MCF 10A (cell line): ENCODE measurements around the gene ELAVL2. TPM values are rescaled to one million over a fixed set of nuclear protein-coding genes. Genes with fewer than 3 reads are reported as not detected.

Experiments used
- BruUV-seq: library from RNA; stranded (reverse); fragments of 400-500 nt; replicated peaks from 2 replicates; lab custom pipeline; 2021; lab: Mats Ljungman, UMichigan
- CTCF ChIA-PET: fragments of 300-600 bp; sonication (Branson Sonifier 250); formaldehyde crosslinking; extraction: SDS; loops from one replicate; lab custom pipeline; 2021; ENCODE audit warnings: antibody characterized with exemption, inconsistent platforms; lab: Yijun Ruan, JAX
- POLR2A ChIA-PET: fragments of 300-600, 350-650 bp; sonication (Branson Sonifier 250); formaldehyde crosslinking; extraction: SDS; loops from one replicate; lab custom pipeline; 2020; ENCODE audit warnings: antibody characterized with exemption, inconsistent platforms; lab: Yijun Ruan, JAX
- DNase-seq: peaks from one replicate; pipeline ENCODE4 v3.0.0-alpha.2; 2018; ENCODE audit not compliant: unreplicated experiment
- H3K27ac Mint-ChIP-seq: one replicate; pipeline ENCODE4 v1.8.0; 2022; ENCODE audit warnings: mild to moderate bottlenecking, low read depth, mixed read lengths; ENCODE audit not compliant: unreplicated experiment
- H3K27me3 Mint-ChIP-seq: one replicate; pipeline ENCODE4 v1.8.0; 2022; ENCODE audit warnings: mixed read lengths; ENCODE audit not compliant: insufficient read depth, unreplicated experiment
- H3K36me3 Mint-ChIP-seq: one replicate; pipeline ENCODE4 v1.8.0; 2022; ENCODE audit warnings: mild to moderate bottlenecking, moderate library complexity, mixed read lengths; ENCODE audit not compliant: insufficient read depth, unreplicated experiment
- H3K4me1 Mint-ChIP-seq: one replicate; pipeline ENCODE4 v1.8.0; 2022; ENCODE audit warnings: mixed read lengths; ENCODE audit not compliant: insufficient read depth, unreplicated experiment
- H3K4me3 Mint-ChIP-seq: one replicate; pipeline ENCODE4 v1.8.0; 2022; ENCODE audit warnings: mild to moderate bottlenecking, moderate library complexity, mixed read lengths; ENCODE audit not compliant: unreplicated experiment
- H3K9me3 Mint-ChIP-seq: one replicate; pipeline ENCODE4 v1.8.0; 2022; ENCODE audit warnings: mixed read lengths; ENCODE audit not compliant: unreplicated experiment
- CTCF ChIP-seq: fragments of 200-600 bp; IDR thresholded peaks from one replicate; pipeline ENCODE4 v1.8.0; 2022; ENCODE audit warnings: antibody characterized with exemption, mild to moderate bottlenecking; ENCODE audit not compliant: unreplicated experiment
- intact Hi-C: fragments of 100-400 bp; cut with micrococcal nuclease; formaldehyde crosslinking; loops from 2 replicates; pipeline ENCODE4 v1.14.1; 2022
- total RNA-seq: library from RNA; stranded (reverse); gene quantifications from 2 replicates; pipeline ENCODE4 v1.2.3, GENCODE V29; 2022

Gene ELAVL2
- total RNA-seq, 1 experiment from 2014 or later = 6.0 TPM

- no peak for TF ChIP-seq CTCF
- CTCF ChIA-PET = interaction anchor here (0.7 kb wide), 1 partner anchor 21 kb away, joined by 3 read pairs; no protein-coding TSS in a partner anchor
- POLR2A ChIA-PET = interaction anchor here (0.6 kb wide), 1 partner anchor 75 kb away, joined by 3 read pairs; the partner anchor contains the start of gene ELAVL2
- H3K27ac Mint-ChIP-seq = no peak overlapping the region
- H3K4me1 Mint-ChIP-seq = peaks cover 17% of the 10 kb centered on the region
- no peaks in the 10 kb centered on the region for H3K36me3 Mint-ChIP-seq
- no peak overlapping the region for H3K4me3 Mint-ChIP-seq
- no peaks in the 10 kb centered on the region for H3K9me3 Mint-ChIP-seq
- no peak for DNase-seq
- intact Hi-C loops = no loop called here
- BruUV-seq = no TSS peak
- no peaks in the 10 kb centered on the region for H3K27me3 Mint-ChIP-seq
Observed at GRCh38 chr9:23750808-23751207, 75.2 kb downstream of the ELAVL2 start.

- DNase-seq = no peak
- POLR2A ChIA-PET = interaction anchor here (0.9 kb wide), 1 partner anchor 25 kb away, joined by 4 read pairs; no protein-coding TSS in a partner anchor
- peak overlapping the region; percentile 57 for H3K4me3 Mint-ChIP-seq
- peak overlapping the region; percentile 57 for H3K27ac Mint-ChIP-seq
- peaks cover 15% of the 10 kb centered on the region for H3K4me1 Mint-ChIP-seq
- no peak for TF ChIP-seq CTCF
- no peaks in the 10 kb centered on the region for H3K27me3 Mint-ChIP-seq
- intact Hi-C loops = no loop called here
- no peaks in the 10 kb centered on the region for H3K9me3 Mint-ChIP-seq
- CTCF ChIA-PET = no interaction called here
- H3K36me3 Mint-ChIP-seq = no peaks in the 10 kb centered on the region
- BruUV-seq = no TSS peak
Observed at GRCh38 chr9:23747088-23748075, 78.7 kb downstream of the ELAVL2 start.

GRCh38 chr9:23746317-23746716 lies 79.7 kb downstream of the ELAVL2 start:
- no peak overlapping the region for H3K4me3 Mint-ChIP-seq
- no peak overlapping the region for H3K27ac Mint-ChIP-seq
- no peak for DNase-seq
- POLR2A ChIA-PET = interaction anchor here (1.0 kb wide), 1 partner anchor 26 kb away, joined by 3 read pairs; no protein-coding TSS in a partner anchor
- intact Hi-C loops = no loop called here
- CTCF ChIA-PET = no interaction called here
- no peaks in the 10 kb centered on the region for H3K27me3 Mint-ChIP-seq
- H3K4me1 Mint-ChIP-seq = peaks cover 15% of the 10 kb centered on the region
- H3K9me3 Mint-ChIP-seq = no peaks in the 10 kb centered on the region
- BruUV-seq = no TSS peak
- H3K36me3 Mint-ChIP-seq = no peaks in the 10 kb centered on the region
- no peak for TF ChIP-seq CTCF

GRCh38 chr9:23743036-23743435 lies 83.0 kb downstream of the ELAVL2 start:
- TF ChIP-seq CTCF = no peak
- Mint-ChIP-seq H3K9me3 (no peaks in the 10 kb centered on the region), H3K4me3 (no peak overlapping the region), H3K36me3 (no peaks in the 10 kb centered on the region), H3K27ac (no peak overlapping the region), H3K4me1 (peaks cover 12% of the 10 kb centered on the region), H3K27me3 (no peaks in the 10 kb centered on the region)
- BruUV-seq = no TSS peak
- CTCF ChIA-PET = interaction anchor here (0.6 kb wide), 1 partner anchor 1366 kb away, joined by 3 read pairs; no protein-coding TSS in a partner anchor
- intact Hi-C loops = no loop called here
- DNase-seq = no peak
- POLR2A ChIA-PET = no interaction called here
